GM12891 (cell line): ENCODE results near the gene SLC22A8.

Source experiments
- POLR2A ChIP-seq: IDR thresholded peaks from 2 replicates; pipeline ENCODE4 v1.6.1; 2011; ENCODE audit warnings: low read depth, low read length, control low read depth
- POLR2AphosphoS5 ChIP-seq: IDR thresholded peaks from 2 replicates; pipeline ENCODE4 v1.6.1; 2011; ENCODE audit warnings: low read depth, low read length, control low read depth
- SPI1 ChIP-seq: IDR thresholded peaks from 2 replicates; pipeline ENCODE4 v1.6.1; 2011; ENCODE audit warnings: low read depth, low read length, control low read depth
- TAF1 ChIP-seq: IDR thresholded peaks from 2 replicates; pipeline ENCODE4 v1.6.1; 2011; ENCODE audit warnings: low read depth, low read length, control low read depth

DNA sequence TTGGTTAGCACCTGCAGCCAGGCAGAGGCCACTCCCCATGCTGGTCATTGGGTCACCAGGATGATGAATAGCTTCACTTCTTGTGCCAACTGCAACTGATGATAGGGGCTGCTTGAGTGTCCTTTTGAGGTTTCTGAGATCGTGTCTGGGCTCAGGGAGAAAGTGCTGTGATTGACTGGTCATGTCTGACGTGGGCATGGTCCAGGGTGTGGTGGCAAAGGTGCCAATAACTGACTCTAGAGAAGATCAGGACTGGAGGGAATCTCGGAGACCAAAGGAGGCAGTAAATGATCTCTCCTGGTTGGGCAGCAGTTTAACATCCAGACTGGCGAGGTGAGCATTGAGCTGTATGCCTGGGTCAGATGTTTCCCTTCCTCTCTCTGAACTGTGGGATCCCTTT lies 20.9 kb downstream of the SLC22A8 start:
- TF ChIP-seq POLR2A (no peak), TAF1 (no peak), SPI1 (no peak), POLR2AphosphoS5 (no peak)
